Esophagus (tissue), 2 donors: ENCODE results near the gene PLPP1. TPM values are rescaled to one million over a fixed set of nuclear protein-coding genes. Genes with fewer than 3 reads are reported as not detected.
"Not testable (repeated sequence)": the region's sequence is repeated elsewhere in the genome, so short reads cannot be mapped to it uniquely, and the experiment has no call there.

Experiments used
- H3K27ac ChIP-seq, 2 donors: one replicate each; pipeline ENCODE4 v1.5.1; 2013; ENCODE audit warnings: low read depth in 2 of 2, mild to moderate bottlenecking in 2 of 2, inconsistent platforms in 1 of 2, low read length in 1 of 2, moderate library complexity in 1 of 2
- H3K27me3 ChIP-seq, 2 donors: one replicate each; pipeline ENCODE4 v1.6.1; 2013; ENCODE audit warnings: low read length in 2 of 2, control low read depth in 1 of 2, mild to moderate bottlenecking in 1 of 2; ENCODE audit not compliant: insufficient read depth in 2 of 2, control insufficient read depth in 1 of 2
- H3K36me3 ChIP-seq, 2 donors: one replicate each; pipeline ENCODE4 v1.6.1; 2013; ENCODE audit warnings: low read length in 1 of 2; ENCODE audit not compliant: control insufficient read depth in 2 of 2, insufficient read depth in 2 of 2
- H3K4me1 ChIP-seq, 2 donors: one replicate each; pipeline ENCODE4 v1.6.1; 2013; ENCODE audit warnings: low read length in 1 of 2; ENCODE audit not compliant: control insufficient read depth in 2 of 2, insufficient read depth in 2 of 2
- H3K4me3 ChIP-seq, 2 donors: one replicate each; pipeline ENCODE4 v1.5.1; 2013; ENCODE audit warnings: low read length in 2 of 2, mild to moderate bottlenecking in 2 of 2, low read depth in 1 of 2, moderate library complexity in 1 of 2
- H3K9me3 ChIP-seq, 2 donors: one replicate each; pipeline ENCODE4 v1.6.1; 2013; ENCODE audit warnings: mild to moderate bottlenecking in 2 of 2, low read depth in 1 of 2, low read length in 1 of 2, moderate library complexity in 1 of 2; ENCODE audit not compliant: control insufficient read depth in 2 of 2, insufficient read depth in 1 of 2
- WGBS, 2 donors: extraction: QIAGEN DNeasy Blood & Tissue Kit; methylation state at CpG; one replicate each; pipeline ENCODE4 v1.1.7; 2013; 5-methylcytosine and 5-hydroxymethylcytosine counted together
- polyA plus RNA-seq, 2 donors: library from polyadenylated mRNA; stranded (reverse); fragments of 200-250 nt; gene quantifications; one replicate each; pipeline ENCODE4 v1.2.3, GENCODE V29; 2013
- donor health status: healthy with polysubstance abuse.
- donor health status: Bipolar disorder and iron deficiency.

Gene PLPP1
- polyA plus RNA-seq, 2 donors, result 23.3 to 27.7 TPM

GRCh38 chr5:55551358-55551757 lies 16.6 kb upstream of the PLPP1 start:
- no peaks in the 10 kb centered on the region for H3K9me3 ChIP-seq
- H3K27me3 ChIP-seq, result no peaks in the 10 kb centered on the region
- no peaks in the 10 kb centered on the region for H3K36me3 ChIP-seq
- H3K4me1 ChIP-seq, result no peaks in the 10 kb centered on the region
- no peak overlapping the region for H3K27ac ChIP-seq
- H3K4me3 ChIP-seq, result no peak overlapping the region
- 56 to 70% methylated on average over 7 of the region's 7 CpGs for WGBS, 2 donors

- no peaks in the 10 kb centered on the region for H3K27me3 ChIP-seq
- no peaks in the 10 kb centered on the region for H3K9me3 ChIP-seq
- no peak overlapping the region for H3K27ac ChIP-seq
- no peak overlapping the region for H3K4me3 ChIP-seq
- 96% methylated on average over 2 of the region's 2 CpGs for WGBS, 2 donors
- no peaks in the 10 kb centered on the region for H3K4me1 ChIP-seq
- H3K36me3 ChIP-seq, result no peaks in the 10 kb centered on the region
These were observed 13.0 kb upstream of the PLPP1 start for GRCh38 chr5:55547781-55548180.

GRCh38 chr5:55546947-55547346 lies 12.2 kb upstream of the PLPP1 start:
- H3K4me1 ChIP-seq, result no peaks in the 10 kb centered on the region
- 52 to 71% methylated on average over 2 of the region's 2 CpGs for WGBS, 2 donors
- H3K27ac ChIP-seq, result no peak overlapping the region
- no peak overlapping the region for H3K4me3 ChIP-seq
- no peaks in the 10 kb centered on the region for H3K9me3 ChIP-seq
- H3K36me3 ChIP-seq, result no peaks in the 10 kb centered on the region
- H3K27me3 ChIP-seq, result no peaks in the 10 kb centered on the region

GRCh38 chr5:55544341-55544740 lies 9.6 kb upstream of the PLPP1 start:
- no peaks in the 10 kb centered on the region for H3K9me3 ChIP-seq
- WGBS, 2 donors, result 80 to 86% methylated on average over 2 of the region's 2 CpGs
- no peaks in the 10 kb centered on the region for H3K27me3 ChIP-seq
- H3K4me1 ChIP-seq, result no peaks in the 10 kb centered on the region
- H3K27ac ChIP-seq, result no peak overlapping the region
- H3K36me3 ChIP-seq, result no peaks in the 10 kb centered on the region
- no peak overlapping the region for H3K4me3 ChIP-seq

- Histone ChIP-seq H3K36me3 (no peaks in the 10 kb centered on the region), H3K27me3 (no peaks in the 10 kb centered on the region), H3K4me3 (no peak overlapping the region), H3K9me3 (no peaks in the 10 kb centered on the region), H3K27ac (no peak overlapping the region), H3K4me1 (no peaks in the 10 kb centered on the region)
- 94% methylated on average over 1 of the region's 1 CpG for WGBS, 2 donors
These were observed 6.4 kb upstream of the PLPP1 start for GRCh38 chr5:55541056-55541635.

GRCh38 chr5:55540525-55540924 lies 5.8 kb upstream of the PLPP1 start:
- no peak overlapping the region for H3K27ac ChIP-seq
- WGBS, 2 donors, result 33 to 37% methylated on average over 2 of the region's 2 CpGs

GRCh38 chr5:55540024-55540423 lies 5.3 kb upstream of the PLPP1 start:
- Histone ChIP-seq H3K27me3 (no peaks in the 10 kb centered on the region), H3K9me3 (no peaks in the 10 kb centered on the region), H3K4me3 (no peak overlapping the region), H3K36me3 (no peaks in the 10 kb centered on the region), H3K27ac (no peak overlapping the region), H3K4me1 (no peaks in the 10 kb centered on the region)
- WGBS, 2 donors, result 74 to 88% methylated on average over 1 of the region's 1 CpG

More at GRCh38 chr5:55540525-55540924, 5.8 kb upstream of the PLPP1 start:
- H3K36me3 ChIP-seq, result no peaks in the 10 kb centered on the region
- H3K4me1 ChIP-seq, result no peaks in the 10 kb centered on the region
- H3K9me3 ChIP-seq, result no peaks in the 10 kb centered on the region
- no peaks in the 10 kb centered on the region for H3K27me3 ChIP-seq
- no peak overlapping the region for H3K4me3 ChIP-seq

GRCh38 chr5:55538661-55539060 lies 3.9 kb upstream of the PLPP1 start:
- Histone ChIP-seq H3K36me3 (no peaks in the 10 kb centered on the region), H3K27ac (no peak overlapping the region), H3K9me3 (no peaks in the 10 kb centered on the region), H3K4me3 (no peak overlapping the region), H3K4me1 (no peaks in the 10 kb centered on the region), H3K27me3 (no peaks in the 10 kb centered on the region)
- WGBS, 2 donors, result 30 to 39% methylated on average over 2 of the region's 2 CpGs

- H3K4me1 ChIP-seq, H3K36me3 ChIP-seq, H3K27me3 ChIP-seq, H3K9me3 ChIP-seq, H3K27ac ChIP-seq, H3K4me3 ChIP-seq: not testable (repeated sequence)
- WGBS, 2 donors, result 94 to 95% methylated on average over 8 of the region's 8 CpGs
These were observed 2.6 kb upstream of the PLPP1 start for GRCh38 chr5:55537315-55537714.

GRCh38 chr5:55535199-55535905 lies 588 bp upstream of the PLPP1 start:
- peak overlapping the region; percentile 87 to 91 for H3K27ac ChIP-seq

More at GRCh38 chr5:55535199-55535905, 588 bp upstream of the PLPP1 start:
- H3K4me1 ChIP-seq, result peaks cover 0 to 3% of the 10 kb centered on the region in 2 donors
- H3K9me3 ChIP-seq, result no peaks in the 10 kb centered on the region
- H3K36me3 ChIP-seq, result peaks cover 0 to 2% of the 10 kb centered on the region in 2 donors
- 11% methylated on average over 19 of the region's 19 CpGs for WGBS, 2 donors
- H3K27me3 ChIP-seq, result no peaks in the 10 kb centered on the region
- H3K4me3 ChIP-seq, result peak overlapping the region; percentile 70 to 95
